Measurements from ENCODE around the gene MYLK.

The MYLK gene

GRCh38 chr3:123571973-123572365, 312.2 kb downstream of the MYLK start:
- no peak for DNase-seq

DNA sequence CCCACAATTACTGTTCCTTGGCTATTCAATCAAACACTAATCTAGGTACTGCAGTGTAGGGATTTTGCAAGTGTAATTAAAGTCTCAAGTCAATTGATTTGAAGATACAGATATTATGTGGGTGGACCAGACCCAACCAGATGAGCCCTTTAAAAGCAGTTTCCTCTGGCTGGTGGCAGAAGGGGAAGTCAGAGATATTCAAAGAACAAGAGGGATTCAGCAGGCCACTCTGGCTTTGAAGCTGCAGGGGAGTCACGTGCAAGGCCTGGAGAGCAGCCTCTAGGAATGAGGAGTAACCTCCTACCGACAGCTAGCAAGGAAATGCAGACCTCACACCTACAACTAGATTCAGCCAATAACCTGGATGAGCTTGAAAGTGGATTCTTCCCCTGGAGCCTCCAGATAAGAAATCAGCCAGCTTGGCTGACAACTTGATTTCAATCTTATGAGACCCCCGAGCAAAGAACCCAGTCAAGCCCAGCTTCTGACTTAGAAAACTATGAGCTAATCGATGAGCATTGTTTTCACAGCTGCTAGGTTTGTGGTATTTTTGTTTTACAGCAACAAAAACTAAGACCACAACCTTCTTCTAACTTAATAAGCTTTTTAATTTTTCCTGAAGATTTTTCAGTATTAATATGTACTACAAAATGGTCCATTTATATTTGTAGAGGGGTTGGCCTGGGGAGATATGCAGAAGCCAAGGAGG, 312.7 kb downstream of the MYLK start:
- DNase-seq: peak; percentile 87

GRCh38 chr3:123568875-123569274, 315.3 kb downstream of the MYLK start:
- no peak for DNase-seq

GRCh38 chr3:123568034-123568433, 316.1 kb downstream of the MYLK start:
- no peak for DNase-seq

DNA sequence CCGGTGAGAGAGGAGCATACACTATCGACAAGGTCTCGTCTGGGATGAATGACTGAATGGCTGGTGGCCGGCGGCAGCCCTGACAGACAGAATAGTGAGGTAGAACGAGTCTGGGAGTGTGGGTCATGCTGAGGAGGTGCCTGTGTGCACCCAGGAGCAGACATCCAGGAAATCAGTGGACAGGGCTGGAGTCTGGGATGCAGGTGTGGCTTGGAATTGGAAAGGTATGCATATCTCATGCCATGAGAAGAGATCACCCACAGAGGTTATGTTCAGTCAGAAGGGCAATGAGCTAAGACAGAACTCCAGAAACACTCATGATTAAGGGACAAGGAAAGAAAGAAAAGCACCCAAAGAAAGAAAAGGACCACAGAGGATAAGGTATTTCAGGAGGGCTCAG, 320.1 kb downstream of the MYLK start:
- no peak for DNase-seq

DNA sequence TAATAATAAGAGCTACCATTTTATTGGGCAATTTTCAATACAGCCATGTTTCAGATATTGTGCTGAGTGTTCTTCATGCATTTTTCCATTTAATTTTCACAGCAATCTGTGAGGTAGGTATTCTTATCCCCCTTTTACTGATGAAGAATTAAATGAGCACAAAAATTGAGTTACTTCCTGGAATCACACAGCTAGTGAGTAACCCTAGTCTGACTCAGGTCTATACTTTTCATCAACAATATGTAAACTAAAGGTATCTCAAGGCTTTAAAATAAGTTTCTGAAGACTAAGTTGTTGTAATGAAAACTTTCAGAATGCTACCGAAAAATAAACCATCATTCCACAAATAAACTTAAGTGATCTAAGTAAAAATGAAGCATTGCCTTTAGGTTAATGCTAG, 321.6 kb downstream of the MYLK start:
- DNase-seq: no peak

- no peak for DNase-seq
Measured at GRCh38 chr3:123561188-123561587, 322.9 kb downstream of the MYLK start.

Data from islet precursor cell (in vitro differentiated cells).